ENCODE results near the gene FDXR. TPM values are rescaled to one million over a fixed set of nuclear protein-coding genes. Genes with fewer than 3 reads are reported as not detected.

Gene FDXR
- total RNA-seq, 1 experiment from 2014 or later: 18.3 TPM

- peaks cover 70% of the 10 kb centered on the region for H3K36me3 ChIP-seq
- no peak overlapping the region for H3K27ac ChIP-seq
- H3K27me3 ChIP-seq (replicated peaks): no peaks in the 10 kb centered on the region
- H3K9me3 ChIP-seq (replicated peaks): no peaks in the 10 kb centered on the region
- DNase-seq (ENCODE audit: low read depth in 1 of 2, low spot score in 2 of 2): no peak
- H3K4me1 ChIP-seq (replicated peaks): no peaks in the 10 kb centered on the region
- H3K4me3 ChIP-seq: no peak overlapping the region
Observed at GRCh38 chr17:74821655-74822334, 51.0 kb downstream of the FDXR start.

GRCh38 chr17:74819801-74820436 lies 52.9 kb downstream of the FDXR start:
- H3K4me1 ChIP-seq (replicated peaks): no peaks in the 10 kb centered on the region
- DNase-seq (ENCODE audit: low read depth in 1 of 2, low spot score in 2 of 2): no peak
- H3K27ac ChIP-seq: no peak overlapping the region
- peaks cover 66% of the 10 kb centered on the region for H3K36me3 ChIP-seq
- H3K27me3 ChIP-seq (replicated peaks): no peaks in the 10 kb centered on the region
- no peak overlapping the region for H3K4me3 ChIP-seq
- H3K9me3 ChIP-seq (replicated peaks): no peaks in the 10 kb centered on the region

- no peak overlapping the region for H3K4me3 ChIP-seq
- H3K9me3 ChIP-seq (replicated peaks): no peaks in the 10 kb centered on the region
- no peaks in the 10 kb centered on the region for H3K4me1 ChIP-seq (replicated peaks)
- no peaks in the 10 kb centered on the region for H3K27me3 ChIP-seq (replicated peaks)
- DNase-seq (ENCODE audit: low read depth in 1 of 2, low spot score in 2 of 2): no peak
- no peak overlapping the region for H3K27ac ChIP-seq
- peaks cover 71% of the 10 kb centered on the region for H3K36me3 ChIP-seq
Observed at GRCh38 chr17:74818291-74818938, 54.4 kb downstream of the FDXR start.

- Histone ChIP-seq H3K4me1 (replicated peaks) (no peaks in the 10 kb centered on the region), H3K27ac (no peak overlapping the region), H3K9me3 (replicated peaks) (no peaks in the 10 kb centered on the region), H3K27me3 (replicated peaks) (no peaks in the 10 kb centered on the region), H3K36me3 (peaks cover 78% of the 10 kb centered on the region), H3K4me3 (no peak overlapping the region)
- no peak for DNase-seq (ENCODE audit: low read depth in 1 of 2, low spot score in 2 of 2)
Observed at GRCh38 chr17:74816905-74817620, 55.7 kb downstream of the FDXR start.

GRCh38 chr17:74815550-74816370 lies 57.0 kb downstream of the FDXR start:
- H3K4me3 ChIP-seq: no peak overlapping the region
- H3K27me3 ChIP-seq (replicated peaks): no peaks in the 10 kb centered on the region
- H3K27ac ChIP-seq: no peak overlapping the region
- 0 out of 2 replicates have a peak, but pooled peaks cover 3% of the 10 kb centered on the region for H3K4me1 ChIP-seq (replicated peaks)
- no peaks in the 10 kb centered on the region for H3K9me3 ChIP-seq (replicated peaks)
- no peak for DNase-seq (ENCODE audit: low read depth in 1 of 2, low spot score in 2 of 2)
- peaks cover 68% of the 10 kb centered on the region for H3K36me3 ChIP-seq

- Histone ChIP-seq H3K36me3 (peaks cover 61% of the 10 kb centered on the region), H3K4me3 (no peak overlapping the region), H3K27me3 (replicated peaks) (no peaks in the 10 kb centered on the region), H3K4me1 (replicated peaks) (0 out of 2 replicates have a peak, but pooled peaks cover 3% of the 10 kb centered on the region), H3K9me3 (replicated peaks) (no peaks in the 10 kb centered on the region), H3K27ac (no peak overlapping the region)
- no peak for DNase-seq (ENCODE audit: low read depth in 1 of 2, low spot score in 2 of 2)
Observed at GRCh38 chr17:74815067-74815466, 57.7 kb downstream of the FDXR start.

GRCh38 chr17:74814453-74814852 lies 58.3 kb downstream of the FDXR start:
- Histone ChIP-seq H3K4me3 (no peak overlapping the region), H3K4me1 (replicated peaks) (0 out of 2 replicates have a peak, but pooled peaks cover 3% of the 10 kb centered on the region), H3K27ac (no peak overlapping the region), H3K36me3 (peaks cover 55% of the 10 kb centered on the region), H3K9me3 (replicated peaks) (no peaks in the 10 kb centered on the region), H3K27me3 (replicated peaks) (no peaks in the 10 kb centered on the region)
- no peak for DNase-seq (ENCODE audit: low read depth in 1 of 2, low spot score in 2 of 2)

Other genes starting within 250 kb of the FDXR start
- gene CD300E, start 249.3 kb downstream of the FDXR start, total RNA-seq (2014; rRNA removed; shearing (Covaris generic)): not detected in 2 replicates
- not detected in 2 replicates for gene CD300LF, start 160.1 kb downstream of the FDXR start, total RNA-seq (2014; rRNA removed; shearing (Covaris generic))
- gene RAB37, start 135.7 kb downstream of the FDXR start, total RNA-seq (2014; rRNA removed; shearing (Covaris generic)): 1.6 and 3.0 TPM in 2 replicates
- 41.6 and 62.1 TPM in 2 replicates for gene NHERF1, start 124.4 kb downstream of the FDXR start, total RNA-seq (2014; rRNA removed; shearing (Covaris generic))
- gene NAT9, start 96.6 kb downstream of the FDXR start, total RNA-seq (2014; rRNA removed; shearing (Covaris generic)): 32.9 and 61.3 TPM in 2 replicates
- not detected in 2 replicates for gene GRIN2C, start 13.1 kb downstream of the FDXR start, total RNA-seq (2014; rRNA removed; shearing (Covaris generic))
- gene FADS6, start 20.6 kb upstream of the FDXR start, total RNA-seq (2014; rRNA removed; shearing (Covaris generic)): not detected in 2 replicates
- not detected in 2 replicates for gene USH1G, start 50.3 kb upstream of the FDXR start, total RNA-seq (2014; rRNA removed; shearing (Covaris generic))
- gene OTOP2, start 51.3 kb upstream of the FDXR start, total RNA-seq (2014; rRNA removed; shearing (Covaris generic)): not detected in 2 replicates
- not detected in 2 replicates for gene OTOP3, start 62.9 kb upstream of the FDXR start, total RNA-seq (2014; rRNA removed; shearing (Covaris generic))
- 0.16 TPM in 1 of 2 replicates, not detected in the other for gene HID1, start 99.8 kb upstream of the FDXR start, total RNA-seq (2014; rRNA removed; shearing (Covaris generic))
- gene CDR2L, start 114.6 kb upstream of the FDXR start, total RNA-seq (2014; rRNA removed; shearing (Covaris generic)): 9.6 and 14.7 TPM in 2 replicates
- gene MRPL58, start 139.7 kb upstream of the FDXR start, total RNA-seq (2014; rRNA removed; shearing (Covaris generic)): 154 and 186 TPM in 2 replicates
- gene ATP5PD, start 174.0 kb upstream of the FDXR start, total RNA-seq (2014; rRNA removed; shearing (Covaris generic)): 601 and 1,079 TPM in 2 replicates
- 24.4 and 28.6 TPM in 2 replicates for gene KCTD2, start 174.2 kb upstream of the FDXR start, total RNA-seq (2014; rRNA removed; shearing (Covaris generic))
- gene SLC16A5, start 215.0 kb upstream of the FDXR start, total RNA-seq (2014; rRNA removed; shearing (Covaris generic)): 0.50 and 0.71 TPM in 2 replicates
- 5.3 and 6.6 TPM in 2 replicates for gene ARMC7, start 237.0 kb upstream of the FDXR start, total RNA-seq (2014; rRNA removed; shearing (Covaris generic))